Measurements from ENCODE around the gene PTGDR2.

GRCh38 chr11:60858236-60858635 is 2.5 kb upstream of the PTGDR2 start:
- TF ChIP-seq, protein P1, sequence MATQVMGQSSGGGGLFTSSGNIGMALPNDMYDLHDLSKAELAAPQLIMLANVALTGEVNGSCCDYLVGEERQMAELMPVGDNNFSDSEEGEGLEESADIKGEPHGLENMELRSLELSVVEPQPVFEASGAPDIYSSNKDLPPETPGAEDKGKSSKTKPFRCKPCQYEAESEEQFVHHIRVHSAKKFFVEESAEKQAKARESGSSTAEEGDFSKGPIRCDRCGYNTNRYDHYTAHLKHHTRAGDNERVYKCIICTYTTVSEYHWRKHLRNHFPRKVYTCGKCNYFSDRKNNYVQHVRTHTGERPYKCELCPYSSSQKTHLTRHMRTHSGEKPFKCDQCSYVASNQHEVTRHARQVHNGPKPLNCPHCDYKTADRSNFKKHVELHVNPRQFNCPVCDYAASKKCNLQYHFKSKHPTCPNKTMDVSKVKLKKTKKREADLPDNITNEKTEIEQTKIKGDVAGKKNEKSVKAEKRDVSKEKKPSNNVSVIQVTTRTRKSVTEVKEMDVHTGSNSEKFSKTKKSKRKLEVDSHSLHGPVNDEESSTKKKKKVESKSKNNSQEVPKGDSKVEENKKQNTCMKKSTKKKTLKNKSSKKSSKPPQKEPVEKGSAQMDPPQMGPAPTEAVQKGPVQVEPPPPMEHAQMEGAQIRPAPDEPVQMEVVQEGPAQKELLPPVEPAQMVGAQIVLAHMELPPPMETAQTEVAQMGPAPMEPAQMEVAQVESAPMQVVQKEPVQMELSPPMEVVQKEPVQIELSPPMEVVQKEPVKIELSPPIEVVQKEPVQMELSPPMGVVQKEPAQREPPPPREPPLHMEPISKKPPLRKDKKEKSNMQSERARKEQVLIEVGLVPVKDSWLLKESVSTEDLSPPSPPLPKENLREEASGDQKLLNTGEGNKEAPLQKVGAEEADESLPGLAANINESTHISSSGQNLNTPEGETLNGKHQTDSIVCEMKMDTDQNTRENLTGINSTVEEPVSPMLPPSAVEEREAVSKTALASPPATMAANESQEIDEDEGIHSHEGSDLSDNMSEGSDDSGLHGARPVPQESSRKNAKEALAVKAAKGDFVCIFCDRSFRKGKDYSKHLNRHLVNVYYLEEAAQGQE (IDR thresholded peaks at IDR 0.05; ENCODE audit: borderline replicate concordance), result no peak
- TF ChIP-seq, protein P1 (CRISPR knock-in tag; IDR thresholded peaks at IDR 0.05; ENCODE audit: low read depth), result no peak
- TF ChIP-seq, protein P2, sequence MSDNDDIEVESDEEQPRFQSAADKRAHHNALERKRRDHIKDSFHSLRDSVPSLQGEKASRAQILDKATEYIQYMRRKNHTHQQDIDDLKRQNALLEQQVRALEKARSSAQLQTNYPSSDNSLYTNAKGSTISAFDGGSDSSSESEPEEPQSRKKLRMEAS (CRISPR knock-in tag; IDR thresholded peaks at IDR 0.05), result no peak
- TF ChIP-seq CTCF (IDR thresholded peaks at IDR 0.05 in 2 of 3, conservative IDR thresholded peaks at IDR 0.05 in 1 of 3; ENCODE audit: insufficient read depth in 2 of 3, low read depth in 1 of 3, low read length in 3 of 3), result no peak
- TF ChIP-seq ZNF318 (IDR thresholded peaks at IDR 0.05; ENCODE audit: borderline replicate concordance in 1 of 2, low read depth in 1 of 2), result no peak
- no peak for TF ChIP-seq POLR2A (conservative IDR thresholded peaks at IDR 0.05)

All from K562 (cell line).